ENCODE results near the gene FCER1G. TPM values are rescaled to one million over a fixed set of nuclear protein-coding genes. Genes with fewer than 3 reads are reported as not detected.

Gene FCER1G
- total RNA-seq, 4 donors from 2014 or later = 1.6 to 50.4 (median 25.4) TPM

GRCh38 chr1:161225178-161225533 lies 10.1 kb downstream of the FCER1G start:
- H3K4me1 ChIP-seq = peaks cover 21 to 33% (median 25%) of the 10 kb centered on the region in 3 donors
- peak overlapping the region; percentile 60 to 83 (median 75) for H3K27ac ChIP-seq
- peaks cover 12 to 21% (median 14%) of the 10 kb centered on the region in 3 donors for H3K36me3 ChIP-seq
- 63 to 80% methylated on average over 7 of the region's 7 CpGs for WGBS, 2 donors
- no peak for TF ChIP-seq POLR2A (IDR thresholded peaks at IDR 0.05)
- TF ChIP-seq CTCF (IDR thresholded peaks at IDR 0.05) = no peak
- no peak for DNase-seq
- H3K4me3 ChIP-seq = peak overlapping the region in 1 of 4 donors; percentile 30
- intact Hi-C loops (cut with DNase I) = loop anchor here (5.0 to 10.0 kb wide), 2 partner anchors 67 to 150 kb away; no protein-coding TSS in a partner anchor
- H3K27me3 ChIP-seq = no peaks in the 10 kb centered on the region
- no peaks in the 10 kb centered on the region for H3K9me3 ChIP-seq

- Histone ChIP-seq H3K27ac (peak within 1 kb of the TSS; percentile 76 to 92 (median 84)), H3K4me1 (peaks cover 21 to 33% (median 25%) of the 10 kb centered on the region in 3 donors), H3K27me3 (no peaks in the 10 kb centered on the region), H3K4me3 (peak within 1 kb of the TSS; percentile 59 to 88 (median 68)), H3K36me3 (peaks cover 12 to 27% (median 19%) of the 10 kb centered on the region in 3 donors), H3K9me3 (no peaks in the 10 kb centered on the region)
- TF ChIP-seq CTCF (IDR thresholded peaks at IDR 0.05) (peak; percentile 44 to 73 (median 56)), POLR2A (IDR thresholded peaks at IDR 0.05) (no peak)
- 6 to 10% methylated on average over 13 to 15 of the region's 16 CpGs for WGBS, 2 donors
- intact Hi-C loops (cut with DNase I) = loop anchor here (5.0 to 10.0 kb wide), 2 partner anchors 67 to 149 kb away; no protein-coding TSS in a partner anchor
- DNase-seq = peak; percentile 61
These were observed 10.6 kb downstream of the FCER1G start, which contains the start of gene TOMM40L for GRCh38 chr1:161225534-161226319. Gene TOMM40L, plus strand, starts transcription at chr1:161226060. Its CDS starts 430 bp downstream, at chr1:161226490.

GRCh38 chr1:161226320-161226711 lies 11.2 kb downstream of the FCER1G start:
- TF ChIP-seq CTCF (IDR thresholded peaks at IDR 0.05) = no peak
- no peak for TF ChIP-seq POLR2A (IDR thresholded peaks at IDR 0.05)
- Histone ChIP-seq H3K27ac (peak overlapping the region; percentile 76 to 92 (median 84)), H3K9me3 (no peaks in the 10 kb centered on the region), H3K4me3 (peak overlapping the region; percentile 59 to 88 (median 68)), H3K36me3 (peaks cover 12 to 31% (median 19%) of the 10 kb centered on the region in 3 donors), H3K4me1 (peaks cover 21 to 33% (median 25%) of the 10 kb centered on the region in 3 donors), H3K27me3 (no peaks in the 10 kb centered on the region)
- DNase-seq = no peak
- 0 to 2% methylated on average over 3 to 6 of the region's 15 CpGs for WGBS, 2 donors
- intact Hi-C loops (cut with DNase I) = loop anchor here (5.0 to 10.0 kb wide), 2 partner anchors 66 to 148 kb away; no protein-coding TSS in a partner anchor

- TF ChIP-seq POLR2A (IDR thresholded peaks at IDR 0.05) = no peak
- TF ChIP-seq CTCF (IDR thresholded peaks at IDR 0.05) = no peak
- DNase-seq = no peak
- Histone ChIP-seq H3K4me3 (peak overlapping the region; percentile 59 to 88 (median 68)), H3K27ac (peak overlapping the region; percentile 76 to 92 (median 84)), H3K27me3 (no peaks in the 10 kb centered on the region), H3K9me3 (no peaks in the 10 kb centered on the region), H3K4me1 (peaks cover 21 to 33% (median 25%) of the 10 kb centered on the region in 3 donors), H3K36me3 (peaks cover 12 to 31% (median 19%) of the 10 kb centered on the region in 3 donors)
- intact Hi-C loops (cut with DNase I) = loop anchor here (5.0 to 10.0 kb wide), 2 partner anchors 66 to 148 kb away; no protein-coding TSS in a partner anchor
- WGBS, 2 donors = 46 to 58% methylated on average over 3 of the region's 3 CpGs
These were observed 11.7 kb downstream of the FCER1G start for GRCh38 chr1:161226759-161227158.

Measured in esophagus squamous epithelium (tissue), 5 donors.